ENCODE measurements around the gene INPP4B. TPM values are rescaled to one million over a fixed set of nuclear protein-coding genes. Genes with fewer than 3 reads are reported as not detected.

INPP4B gene
- total and polyA plus RNA-seq, 7 donors, result 4.2 to 27.3 (median 17.2) TPM

DNA sequence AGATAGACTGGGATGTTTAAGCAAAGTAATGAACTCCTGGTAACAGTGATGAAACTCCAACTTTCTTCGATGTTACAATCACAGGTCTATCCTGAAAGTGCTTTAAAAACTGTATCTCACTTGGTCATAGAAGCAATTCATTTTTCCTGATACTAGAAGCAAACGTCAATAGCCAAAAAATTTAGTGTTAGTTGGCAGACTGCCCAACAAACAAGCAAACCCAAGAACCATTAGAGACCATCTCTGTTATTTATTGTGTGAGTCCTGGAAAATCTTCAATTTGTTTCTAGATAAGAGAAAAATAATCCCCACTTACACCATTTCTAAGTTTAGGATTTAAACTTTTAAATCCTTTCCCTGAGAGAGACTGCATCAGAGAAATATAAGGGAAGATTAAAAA, 553.9 kb downstream of the INPP4B start:
- H3K4me3 ChIP-seq, result no peak overlapping the region
- no peak for DNase-seq
- intact Hi-C loops (cut with DNase I), result no loop called here
- H3K36me3 ChIP-seq, result no peaks in the 10 kb centered on the region
- H3K4me1 ChIP-seq, result no peaks in the 10 kb centered on the region
- no peaks in the 10 kb centered on the region for H3K9me3 ChIP-seq
- H3K27ac ChIP-seq, result no peak overlapping the region
- no peaks in the 10 kb centered on the region for H3K27me3 ChIP-seq
- 37 to 64% methylated on average over 2 of the region's 2 CpGs for WGBS, 2 donors
- TF ChIP-seq EP300 (IDR thresholded peaks at IDR 0.05), result no peak
- no peak for TF ChIP-seq POLR2AphosphoS5 (IDR thresholded peaks at IDR 0.05)
- TF ChIP-seq, protein P1, sequence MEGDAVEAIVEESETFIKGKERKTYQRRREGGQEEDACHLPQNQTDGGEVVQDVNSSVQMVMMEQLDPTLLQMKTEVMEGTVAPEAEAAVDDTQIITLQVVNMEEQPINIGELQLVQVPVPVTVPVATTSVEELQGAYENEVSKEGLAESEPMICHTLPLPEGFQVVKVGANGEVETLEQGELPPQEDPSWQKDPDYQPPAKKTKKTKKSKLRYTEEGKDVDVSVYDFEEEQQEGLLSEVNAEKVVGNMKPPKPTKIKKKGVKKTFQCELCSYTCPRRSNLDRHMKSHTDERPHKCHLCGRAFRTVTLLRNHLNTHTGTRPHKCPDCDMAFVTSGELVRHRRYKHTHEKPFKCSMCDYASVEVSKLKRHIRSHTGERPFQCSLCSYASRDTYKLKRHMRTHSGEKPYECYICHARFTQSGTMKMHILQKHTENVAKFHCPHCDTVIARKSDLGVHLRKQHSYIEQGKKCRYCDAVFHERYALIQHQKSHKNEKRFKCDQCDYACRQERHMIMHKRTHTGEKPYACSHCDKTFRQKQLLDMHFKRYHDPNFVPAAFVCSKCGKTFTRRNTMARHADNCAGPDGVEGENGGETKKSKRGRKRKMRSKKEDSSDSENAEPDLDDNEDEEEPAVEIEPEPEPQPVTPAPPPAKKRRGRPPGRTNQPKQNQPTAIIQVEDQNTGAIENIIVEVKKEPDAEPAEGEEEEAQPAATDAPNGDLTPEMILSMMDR (IDR thresholded peaks at IDR 0.05), result no peak
- TF ChIP-seq POLR2A (IDR thresholded peaks at IDR 0.05), result no peak

DNA sequence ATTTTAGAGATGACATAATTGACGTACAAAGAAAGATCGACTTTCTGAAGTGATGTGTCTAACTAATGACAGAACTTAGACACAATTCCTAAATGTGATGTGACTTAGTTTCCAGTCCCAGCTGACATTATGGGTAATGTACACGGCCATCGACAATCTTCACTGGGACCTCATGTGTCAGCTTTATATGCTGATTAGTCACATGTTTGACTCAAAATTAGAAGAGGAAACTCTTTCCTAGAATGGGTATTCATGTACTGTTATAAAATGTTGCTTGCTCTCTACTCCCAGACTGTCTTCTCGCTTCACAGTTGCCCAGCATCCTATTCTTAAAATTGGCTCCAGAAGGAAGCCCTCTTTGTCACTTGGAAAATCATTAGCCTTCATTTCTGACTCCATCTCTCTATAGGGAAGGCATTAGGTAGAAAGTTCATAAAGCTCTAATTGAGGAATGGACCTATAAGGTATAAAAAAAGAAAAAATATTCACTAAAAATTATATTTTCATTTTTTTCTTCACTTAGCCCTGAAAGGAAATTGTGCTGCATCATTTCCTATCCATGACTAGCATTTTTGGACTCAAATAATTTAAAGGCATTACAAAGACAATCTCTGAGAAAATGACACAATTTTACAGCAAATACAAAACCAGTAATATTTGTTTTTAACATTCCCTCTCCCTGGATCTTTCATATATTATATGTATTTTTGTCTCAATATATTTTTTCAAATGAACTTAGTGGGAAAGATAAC, 554.6 kb downstream of the INPP4B start:
- Histone ChIP-seq H3K27ac (no peak overlapping the region), H3K27me3 (no peaks in the 10 kb centered on the region), H3K9me3 (no peaks in the 10 kb centered on the region), H3K4me1 (no peaks in the 10 kb centered on the region), H3K36me3 (no peaks in the 10 kb centered on the region), H3K4me3 (no peak overlapping the region)
- 75 to 76% methylated on average over 5 of the region's 5 CpGs for WGBS, 2 donors
- no peak for DNase-seq
- intact Hi-C loops (cut with DNase I), result no loop called here
- no peak for TF ChIP-seq EP300 (IDR thresholded peaks at IDR 0.05)

DNA sequence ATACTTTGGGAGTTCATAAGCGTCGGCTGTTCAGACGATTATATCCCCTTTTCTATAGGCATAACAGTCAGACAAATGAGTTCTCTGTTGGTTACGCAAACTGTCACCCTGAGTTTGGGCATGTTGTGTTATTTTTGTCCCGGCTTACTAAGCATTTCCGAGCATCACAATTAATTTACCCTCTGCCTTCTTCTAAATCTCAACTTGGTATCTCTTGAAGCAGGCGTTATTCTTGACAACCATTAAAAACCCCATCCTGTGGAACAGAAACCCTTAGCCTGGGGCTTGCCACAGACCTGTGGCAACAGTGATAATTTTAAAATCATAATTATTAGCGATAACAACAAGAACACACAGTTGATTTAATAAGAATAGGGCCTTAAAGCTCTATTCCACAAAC, 558.7 kb downstream of the INPP4B start:
- Histone ChIP-seq H3K36me3 (no peaks in the 10 kb centered on the region), H3K27ac (no peak overlapping the region), H3K9me3 (no peaks in the 10 kb centered on the region), H3K4me3 (no peak overlapping the region), H3K27me3 (no peaks in the 10 kb centered on the region), H3K4me1 (no peaks in the 10 kb centered on the region)
- WGBS, 2 donors, result 93 to 96% methylated on average over 8 of the region's 8 CpGs
- TF ChIP-seq, protein P1 (IDR thresholded peaks at IDR 0.05), result no peak
- TF ChIP-seq POLR2A (IDR thresholded peaks at IDR 0.05) (no peak), POLR2AphosphoS5 (IDR thresholded peaks at IDR 0.05) (no peak), EP300 (IDR thresholded peaks at IDR 0.05) (no peak)
- intact Hi-C loops (cut with DNase I), result no loop called here
- DNase-seq, result no peak

DNA sequence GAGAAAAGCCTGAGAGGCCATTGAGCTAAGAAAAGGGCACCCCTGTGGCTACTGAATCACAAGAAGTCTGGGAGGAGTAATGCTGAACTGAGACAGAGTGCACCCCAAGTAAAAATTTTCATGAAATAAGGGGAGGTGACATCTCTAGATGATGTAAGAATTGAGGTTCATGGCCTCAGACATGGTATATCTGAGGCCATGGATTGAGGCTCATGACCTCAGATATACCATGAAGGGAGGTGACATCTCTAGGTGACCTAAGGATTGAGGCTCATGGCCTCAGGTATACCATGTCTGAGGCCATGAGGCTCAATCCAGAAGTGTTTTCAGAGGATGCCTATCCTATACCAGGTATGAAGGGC, 560.9 kb downstream of the INPP4B start:
- H3K27me3 ChIP-seq, result no peaks in the 10 kb centered on the region
- no peaks in the 10 kb centered on the region for H3K9me3 ChIP-seq
- intact Hi-C loops (cut with DNase I), result no loop called here
- DNase-seq, result no peak
- TF ChIP-seq POLR2AphosphoS5 (IDR thresholded peaks at IDR 0.05), result no peak
- TF ChIP-seq, protein P1 (IDR thresholded peaks at IDR 0.05), result no peak
- TF ChIP-seq EP300 (IDR thresholded peaks at IDR 0.05), result no peak
- no peak for TF ChIP-seq POLR2A (IDR thresholded peaks at IDR 0.05)
- no peaks in the 10 kb centered on the region for H3K4me1 ChIP-seq
- no peak overlapping the region for H3K4me3 ChIP-seq
- H3K36me3 ChIP-seq, result no peaks in the 10 kb centered on the region
- H3K27ac ChIP-seq, result no peak overlapping the region

DNA sequence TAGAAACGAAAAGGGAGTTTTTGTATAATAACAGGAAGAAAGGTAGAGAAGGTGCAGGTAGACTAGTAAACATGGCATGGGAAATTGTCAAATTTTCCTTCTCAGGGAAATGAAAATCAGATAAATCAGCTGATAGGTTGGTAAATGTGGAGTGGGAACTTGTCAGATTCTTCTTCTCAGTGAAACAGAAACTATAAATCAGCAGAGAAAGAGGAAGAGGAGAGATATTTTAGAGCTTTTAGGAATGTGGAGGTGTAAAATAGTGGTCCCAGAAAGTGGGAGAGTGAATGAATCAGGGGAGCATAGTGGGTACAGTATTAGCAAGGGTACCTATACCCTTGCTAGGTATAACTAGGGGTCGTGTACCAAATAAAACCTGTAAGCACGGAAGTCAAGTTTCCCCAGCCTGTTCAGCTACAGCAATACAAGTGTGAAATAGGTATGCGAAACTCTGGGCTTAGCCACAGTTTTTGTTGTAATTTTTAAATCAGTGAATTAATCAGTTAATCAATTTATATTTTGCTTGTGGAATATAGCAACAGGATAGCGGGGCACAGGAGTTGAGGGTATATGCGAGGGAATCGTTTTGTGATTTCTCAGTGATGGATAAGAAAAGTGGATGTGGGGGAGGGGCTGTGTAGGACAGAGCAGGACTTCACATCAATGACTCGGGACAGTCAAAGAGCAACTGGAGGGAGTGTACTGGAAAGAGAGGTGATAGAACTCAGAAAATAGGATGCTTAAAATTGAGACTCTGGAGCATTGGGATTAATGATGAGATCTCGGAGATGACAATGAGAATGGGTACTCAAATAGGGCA, 561.5 kb downstream of the INPP4B start:
- Histone ChIP-seq H3K27ac (no peak overlapping the region), H3K36me3 (no peaks in the 10 kb centered on the region), H3K9me3 (no peaks in the 10 kb centered on the region), H3K4me3 (no peak overlapping the region), H3K27me3 (no peaks in the 10 kb centered on the region), H3K4me1 (no peaks in the 10 kb centered on the region)
- DNase-seq, result no peak
- TF ChIP-seq EP300 (IDR thresholded peaks at IDR 0.05), result no peak
- TF ChIP-seq, protein P1 (IDR thresholded peaks at IDR 0.05), result no peak
- no peak for TF ChIP-seq POLR2A (IDR thresholded peaks at IDR 0.05)
- no peak for TF ChIP-seq POLR2AphosphoS5 (IDR thresholded peaks at IDR 0.05)
- WGBS, 2 donors, result 81 to 91% methylated on average over 9 of the region's 9 CpGs
- intact Hi-C loops (cut with DNase I), result loop anchor here (5.0 kb wide), 1 partner anchor 543 kb away; no protein-coding TSS in a partner anchor
